OCI-LY1 (cell line): ENCODE results near the gene HLCS.

Experiments
- H2AFZ ChIP-seq: fragments of 200-600 bp; sonication (generic), shearing (Covaris generic); 2 replicates; pipeline ENCODE4 v1.6.0; 2014; ENCODE audit warnings: antibody characterized with exemption, mild to moderate bottlenecking, low read length
- H3F3A ChIP-seq: fragments of 200-600 bp; sonication (generic), shearing (Covaris generic); 2 replicates; pipeline ENCODE4 v1.6.0; 2014; ENCODE audit warnings: mild to moderate bottlenecking, antibody characterized with exemption, low read length, moderate library complexity; ENCODE audit not compliant: insufficient read depth
- H3K27ac ChIP-seq: fragments of 200-600 bp; sonication (generic); 2 replicates; pipeline ENCODE4 v1.5.1; 2014; ENCODE audit warnings: low read length, mixed run types, mild to moderate bottlenecking, low read depth; ENCODE audit not compliant: poor library complexity, severe bottlenecking
- H3K27me3 ChIP-seq: fragments of 200-600 bp; sonication (generic); 2 replicates; pipeline ENCODE4 v1.6.0; 2014; ENCODE audit warnings: antibody characterized with exemption, mild to moderate bottlenecking, low read length, moderate library complexity; ENCODE audit not compliant: insufficient read depth
- H3K36me3 ChIP-seq: fragments of 200-600 bp; sonication (generic); 2 replicates; pipeline ENCODE4 v1.6.1; 2014; ENCODE audit warnings: mild to moderate bottlenecking, antibody characterized with exemption, low read length, moderate library complexity, mixed read lengths; ENCODE audit not compliant: insufficient read depth
- H3K4me1 ChIP-seq: fragments of 200-600 bp; sonication (generic); 2 replicates; pipeline ENCODE4 v1.5.1; 2014; ENCODE audit warnings: mild to moderate bottlenecking, low read length, moderate library complexity; ENCODE audit not compliant: insufficient read depth, severe bottlenecking
- H3K4me2 ChIP-seq: fragments of 200-600 bp; sonication (generic), shearing (Covaris generic); 2 replicates; pipeline ENCODE4 v1.6.1; 2014; ENCODE audit warnings: low read length
- H3K4me3 ChIP-seq: fragments of 200-600 bp; sonication (generic); 2 replicates; pipeline ENCODE4 v1.5.1; 2014; ENCODE audit warnings: low read length, low read depth, mild to moderate bottlenecking, mixed read lengths; ENCODE audit not compliant: poor library complexity, severe bottlenecking
- H3K79me2 ChIP-seq: fragments of 200-600 bp; shearing (Covaris generic); 2 replicates; pipeline ENCODE4 v1.6.1; 2016; ENCODE audit warnings: mixed run types, low read length, mixed read lengths; ENCODE audit not compliant: insufficient read depth
- H3K9ac ChIP-seq: fragments of 200-600 bp; sonication (generic), shearing (Covaris generic); 2 replicates; pipeline ENCODE4 v1.6.1; 2014; ENCODE audit warnings: mild to moderate bottlenecking, low read length, mixed read lengths
- H3K9me2 ChIP-seq: fragments of 200-600 bp; sonication (generic), shearing (Covaris generic); 2 replicates; pipeline ENCODE4 v1.6.1; 2014; ENCODE audit warnings: low read depth, mild to moderate bottlenecking, low read length, mixed read lengths
- H3K9me3 ChIP-seq: fragments of 200-600 bp; shearing (Covaris generic); 2 replicates; pipeline ENCODE4 v1.6.1; 2014; ENCODE audit warnings: low read length, mixed read lengths
- H4K20me1 ChIP-seq: fragments of 200-600 bp; sonication (generic), shearing (Covaris generic); 2 replicates; pipeline ENCODE4 v1.6.0; 2016; ENCODE audit warnings: mild to moderate bottlenecking, low read length; ENCODE audit not compliant: insufficient read depth
- CTCF ChIP-seq: fragments of 200-600 bp; sonication (generic), shearing (Covaris generic); IDR thresholded peaks from 2 replicates; pipeline ENCODE4 v1.5.1; 2017; ENCODE audit warnings: mild to moderate bottlenecking, antibody characterized with exemption, low read length, moderate library complexity, mixed read lengths
- EZH2 ChIP-seq: fragments of 200-600 bp; sonication (generic), shearing (Covaris generic); IDR thresholded peaks from 2 replicates; pipeline ENCODE4 v1.8.0; 2017; ENCODE audit warnings: borderline replicate concordance, mixed run types, mild to moderate bottlenecking, antibody characterized with exemption, low read length, moderate library complexity, mixed read lengths

The HLCS gene

GRCh38 chr21:36786186-36786585 lies 180.3 kb downstream of the HLCS start:
- Histone ChIP-seq H3K9me3 (no peaks in the 10 kb centered on the region), H3K4me1 (no peaks in the 10 kb centered on the region), H3K79me2 (no peaks in the 10 kb centered on the region), H2AFZ (no peak overlapping the region), H3K36me3 (no peaks in the 10 kb centered on the region), H3K9me2 (no peaks in the 10 kb centered on the region), H3K27me3 (no peaks in the 10 kb centered on the region), H3K4me2 (no peak overlapping the region), H3K4me3 (no peak overlapping the region), H3K9ac (no peak overlapping the region), H3K27ac (no peak overlapping the region), H4K20me1 (no peaks in the 10 kb centered on the region), H3F3A (no peaks in the 10 kb centered on the region)
- TF ChIP-seq CTCF (no peak), EZH2 (no peak)

- H3K27ac ChIP-seq: no peak overlapping the region
- H3K9ac ChIP-seq: no peak overlapping the region
- no peaks in the 10 kb centered on the region for H4K20me1 ChIP-seq
- no peaks in the 10 kb centered on the region for H3K9me2 ChIP-seq
- H3K4me3 ChIP-seq: no peak overlapping the region
- H3K36me3 ChIP-seq: no peaks in the 10 kb centered on the region
- no peak overlapping the region for H2AFZ ChIP-seq
- H3F3A ChIP-seq: no peaks in the 10 kb centered on the region
- no peaks in the 10 kb centered on the region for H3K27me3 ChIP-seq
- H3K79me2 ChIP-seq: no peaks in the 10 kb centered on the region
- H3K4me2 ChIP-seq: no peak overlapping the region
- no peaks in the 10 kb centered on the region for H3K9me3 ChIP-seq
- H3K4me1 ChIP-seq: no peaks in the 10 kb centered on the region
- no peak for TF ChIP-seq EZH2
Measured at GRCh38 chr21:36785615-36786014, 180.9 kb downstream of the HLCS start.

GRCh38 chr21:36784947-36785346 lies 181.5 kb downstream of the HLCS start:
- TF ChIP-seq CTCF (no peak), EZH2 (no peak)
- Histone ChIP-seq H3K36me3 (no peaks in the 10 kb centered on the region), H3K4me3 (no peak overlapping the region), H3K27me3 (no peaks in the 10 kb centered on the region), H3F3A (no peaks in the 10 kb centered on the region), H3K79me2 (no peaks in the 10 kb centered on the region), H3K9me3 (no peaks in the 10 kb centered on the region), H2AFZ (no peak overlapping the region), H3K27ac (no peak overlapping the region), H3K9me2 (no peaks in the 10 kb centered on the region), H3K4me1 (no peaks in the 10 kb centered on the region), H3K4me2 (no peak overlapping the region), H3K9ac (no peak overlapping the region), H4K20me1 (no peaks in the 10 kb centered on the region)

- Histone ChIP-seq H3K4me2 (no peak overlapping the region), H2AFZ (no peak overlapping the region)
Measured at GRCh38 chr21:36783612-36784374, 182.7 kb downstream of the HLCS start.

More at GRCh38 chr21:36783612-36784374, 182.7 kb downstream of the HLCS start:
- H3K4me1 ChIP-seq: no peaks in the 10 kb centered on the region
- TF ChIP-seq EZH2 (no peak), CTCF (no peak)
- no peaks in the 10 kb centered on the region for H3K27me3 ChIP-seq
- H3K9me3 ChIP-seq: no peaks in the 10 kb centered on the region
- no peak overlapping the region for H3K9ac ChIP-seq
- H3K9me2 ChIP-seq: no peaks in the 10 kb centered on the region
- no peak overlapping the region for H3K4me3 ChIP-seq
- H4K20me1 ChIP-seq: no peaks in the 10 kb centered on the region
- H3K36me3 ChIP-seq: no peaks in the 10 kb centered on the region
- H3K27ac ChIP-seq: no peak overlapping the region
- no peaks in the 10 kb centered on the region for H3K79me2 ChIP-seq
- no peaks in the 10 kb centered on the region for H3F3A ChIP-seq
